Left ventricle myocardium inferior (tissue), 1 donor: ENCODE results near the gene TMC7. TPM values are rescaled to one million over a fixed set of nuclear protein-coding genes. Genes with fewer than 3 reads are reported as not detected.

Experiments used
- DNase-seq: peaks from one replicate; pipeline ENCODE4 v3.0.0-alpha.2; 2020
- H3K27ac ChIP-seq: fragments of 200-600 bp; replicated peaks from 2 replicates; pipeline ENCODE4 v1.8.0; 2021
- H3K27me3 ChIP-seq: fragments of 200-600 bp; 2 replicates; pipeline ENCODE4 v1.8.0; 2021; ENCODE audit warnings: low read depth
- H3K36me3 ChIP-seq: fragments of 200-600 bp; 2 replicates; pipeline ENCODE4 v1.8.0; 2021
- H3K4me1 ChIP-seq: fragments of 200-600 bp; 2 replicates; pipeline ENCODE4 v1.8.0; 2021
- H3K4me3 ChIP-seq: fragments of 200-600 bp; 2 replicates; pipeline ENCODE4 v1.8.0; 2021; ENCODE audit warnings: mild to moderate bottlenecking, moderate library complexity
- H3K9me3 ChIP-seq: fragments of 200-600 bp; replicated peaks from 2 replicates; pipeline ENCODE4 v1.8.0; 2021
- intact Hi-C: fragments of 100-400 bp; cut with micrococcal nuclease; formaldehyde crosslinking; loops from one replicate; pipeline ENCODE4 v1.11.0; 2022
- total RNA-seq: library from RNA; stranded (reverse); fragmentation: NEBNext Ultra II Directional; extraction: Animal tissue kit (Norgen Biotek cat#: 25700); gene quantifications from one replicate; pipeline ENCODE4 v1.2.1, GENCODE V29; 2021
- TF ChIP-seq, protein P1 (sequence below): fragments of 200-600 bp; IDR thresholded peaks from 2 replicates; pipeline ENCODE4 v1.8.0; 2021; ENCODE audit warnings: antibody characterized with exemption, mild to moderate bottlenecking, borderline replicate concordance
- donor health status: DM: no; HTN: yes; CAD: no; lungs with severe emphysema.

The TMC7 gene
- total RNA-seq, 1 donor from 2014 or later = 0.69 TPM

DNA sequence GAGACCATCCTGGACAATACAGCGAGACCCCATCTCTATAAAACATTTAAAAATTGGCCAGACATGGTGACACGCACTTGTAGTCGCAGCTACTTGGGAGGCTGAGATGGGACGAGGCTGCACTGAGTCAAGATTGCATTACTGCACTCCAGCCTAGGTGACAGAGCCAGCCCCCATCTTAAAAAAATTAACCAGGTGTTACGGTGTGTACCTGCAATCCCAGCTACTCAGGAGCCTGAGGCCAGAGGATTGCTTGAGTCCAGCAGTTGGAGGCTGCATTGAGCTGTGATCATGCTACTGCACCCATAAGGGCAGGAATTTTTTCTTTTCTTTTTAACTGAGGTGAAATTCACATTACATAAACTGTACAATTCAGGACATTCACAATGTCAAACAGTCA is 16.9 kb upstream of the TMC7 start:
- Histone ChIP-seq H3K27ac (no peak overlapping the region), H3K27me3 (no peaks in the 10 kb centered on the region), H3K4me3 (no peak overlapping the region), H3K36me3 (no peaks in the 10 kb centered on the region), H3K9me3 (no peaks in the 10 kb centered on the region), H3K4me1 (peaks cover 11% of the 10 kb centered on the region)
- no peak for DNase-seq
- intact Hi-C loops = loop anchor here (10.0 kb wide), 1 partner anchor 98 kb away; the partner anchor contains the start of gene COQ7
- TF ChIP-seq, protein P1, sequence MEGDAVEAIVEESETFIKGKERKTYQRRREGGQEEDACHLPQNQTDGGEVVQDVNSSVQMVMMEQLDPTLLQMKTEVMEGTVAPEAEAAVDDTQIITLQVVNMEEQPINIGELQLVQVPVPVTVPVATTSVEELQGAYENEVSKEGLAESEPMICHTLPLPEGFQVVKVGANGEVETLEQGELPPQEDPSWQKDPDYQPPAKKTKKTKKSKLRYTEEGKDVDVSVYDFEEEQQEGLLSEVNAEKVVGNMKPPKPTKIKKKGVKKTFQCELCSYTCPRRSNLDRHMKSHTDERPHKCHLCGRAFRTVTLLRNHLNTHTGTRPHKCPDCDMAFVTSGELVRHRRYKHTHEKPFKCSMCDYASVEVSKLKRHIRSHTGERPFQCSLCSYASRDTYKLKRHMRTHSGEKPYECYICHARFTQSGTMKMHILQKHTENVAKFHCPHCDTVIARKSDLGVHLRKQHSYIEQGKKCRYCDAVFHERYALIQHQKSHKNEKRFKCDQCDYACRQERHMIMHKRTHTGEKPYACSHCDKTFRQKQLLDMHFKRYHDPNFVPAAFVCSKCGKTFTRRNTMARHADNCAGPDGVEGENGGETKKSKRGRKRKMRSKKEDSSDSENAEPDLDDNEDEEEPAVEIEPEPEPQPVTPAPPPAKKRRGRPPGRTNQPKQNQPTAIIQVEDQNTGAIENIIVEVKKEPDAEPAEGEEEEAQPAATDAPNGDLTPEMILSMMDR = no peak

DNA sequence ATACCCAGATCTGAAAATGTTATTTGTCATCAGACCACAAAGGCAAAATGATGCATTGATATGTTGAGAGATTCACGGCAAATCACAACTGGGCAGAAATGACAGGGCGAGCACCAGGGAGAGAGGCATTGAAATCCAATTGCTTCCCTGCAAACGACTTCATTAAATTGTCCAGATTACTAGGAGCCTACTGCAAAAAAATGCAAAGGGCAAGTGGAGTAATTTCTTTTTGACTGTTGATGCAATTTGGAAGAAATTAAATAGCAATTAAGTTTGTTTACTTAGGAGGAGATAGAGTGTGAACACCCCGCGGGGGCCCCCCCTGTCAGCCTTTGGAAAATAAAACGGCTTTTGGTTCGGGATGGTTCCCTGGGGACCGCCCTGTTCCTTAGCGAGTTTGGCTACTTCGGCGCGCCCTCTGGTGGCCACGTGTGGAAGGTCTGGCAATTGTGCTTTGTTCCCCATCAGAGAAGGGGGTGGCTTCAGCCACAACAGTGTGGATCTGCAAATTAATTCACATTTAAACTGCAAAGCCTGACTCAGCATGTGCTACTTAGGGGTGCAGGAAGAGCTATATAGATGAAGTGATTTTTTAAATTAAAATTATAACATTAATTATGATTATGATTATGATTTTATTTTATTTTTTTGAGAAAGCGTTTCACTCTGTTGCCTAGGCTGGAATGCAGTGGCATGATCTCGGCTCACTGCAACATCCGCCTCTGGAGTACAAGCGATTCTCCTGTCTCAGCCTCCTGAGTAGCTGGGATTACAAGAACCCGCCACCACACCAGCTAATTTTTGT is 14.5 kb upstream of the TMC7 start:
- no peaks in the 10 kb centered on the region for H3K27me3 ChIP-seq
- no peak overlapping the region for H3K27ac ChIP-seq
- peak overlapping the region; percentile 56 for H3K4me3 ChIP-seq
- H3K9me3 ChIP-seq = no peaks in the 10 kb centered on the region
- H3K4me1 ChIP-seq = peaks cover 5% of the 10 kb centered on the region
- no peaks in the 10 kb centered on the region for H3K36me3 ChIP-seq
- intact Hi-C loops = loop anchor here (10.0 kb wide), 1 partner anchor 96 kb away; the partner anchor contains the start of gene COQ7
- peak; percentile 89 for DNase-seq
- TF ChIP-seq, protein P1 = peak; percentile 95

DNA sequence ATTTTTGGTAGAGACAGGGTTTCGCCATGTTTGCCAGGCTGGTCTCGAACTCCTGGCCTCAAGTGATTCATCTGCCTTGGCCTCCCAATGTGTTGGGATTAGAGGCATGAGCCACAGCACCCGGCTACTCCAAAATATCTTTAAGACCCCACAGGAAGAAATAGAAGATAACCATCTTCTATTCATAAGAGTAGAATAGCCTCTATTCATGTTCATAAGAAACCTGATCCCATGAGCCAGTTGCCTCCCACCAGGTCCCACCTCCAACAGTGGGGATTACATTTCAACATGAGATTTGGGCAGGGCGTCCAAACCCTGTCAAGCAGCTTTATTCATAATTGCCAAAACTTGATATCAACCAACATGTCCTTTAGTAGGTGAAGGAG is 13.9 kb upstream of the TMC7 start:
- Histone ChIP-seq H3K36me3 (no peaks in the 10 kb centered on the region), H3K27me3 (no peaks in the 10 kb centered on the region), H3K27ac (no peak overlapping the region), H3K4me3 (no peak overlapping the region), H3K4me1 (peaks cover 5% of the 10 kb centered on the region), H3K9me3 (no peaks in the 10 kb centered on the region)
- intact Hi-C loops = loop anchor here (10.0 kb wide), 1 partner anchor 95 kb away; the partner anchor contains the start of gene COQ7
- DNase-seq = no peak
- TF ChIP-seq, protein P1 = no peak

DNA sequence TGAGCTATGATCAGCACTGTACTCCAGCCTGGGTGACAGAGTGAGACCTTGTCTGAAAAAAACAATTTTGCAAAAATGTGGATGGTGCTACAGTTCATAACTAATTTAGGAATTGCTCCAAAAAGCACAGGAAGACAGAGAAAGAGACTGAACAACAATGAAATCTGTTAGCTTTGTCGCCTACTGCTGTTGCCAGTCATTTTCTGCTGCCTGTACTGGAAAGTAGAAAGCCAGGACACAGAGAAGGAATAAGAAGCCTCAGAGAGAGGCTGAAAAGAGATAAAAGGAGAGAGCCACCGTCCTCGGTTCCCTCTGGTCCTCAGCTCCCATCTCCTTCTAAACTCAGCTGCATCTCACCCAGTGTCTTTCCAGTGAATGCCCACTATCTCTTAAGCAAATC is 8.6 kb upstream of the TMC7 start:
- Histone ChIP-seq H3K36me3 (no peaks in the 10 kb centered on the region), H3K4me1 (no peaks in the 10 kb centered on the region), H3K4me3 (no peak overlapping the region), H3K27ac (no peak overlapping the region), H3K27me3 (peaks cover 29% of the 10 kb centered on the region), H3K9me3 (no peaks in the 10 kb centered on the region)
- TF ChIP-seq, protein P1 = no peak
- DNase-seq = no peak
- intact Hi-C loops = no loop called here

DNA sequence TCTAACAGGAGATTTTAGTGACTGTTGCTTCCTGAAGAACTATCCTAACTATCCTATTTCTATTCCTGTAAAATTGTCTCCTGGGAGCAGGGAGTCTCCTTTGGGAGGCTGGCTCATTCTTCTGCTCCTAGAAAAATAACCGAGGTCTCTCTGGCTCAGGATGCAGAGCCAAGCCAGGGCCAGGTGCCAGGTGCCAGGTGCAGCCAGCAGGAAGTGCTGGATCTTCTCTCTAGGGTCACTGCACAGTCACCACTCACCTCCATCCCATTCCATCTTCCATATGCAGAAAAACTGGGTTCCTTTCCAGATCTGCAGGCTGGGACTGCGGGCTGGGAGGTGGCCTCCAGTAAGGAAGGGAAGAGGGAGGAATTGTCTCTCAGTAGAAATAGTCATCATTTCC is 3.8 kb upstream of the TMC7 start:
- Histone ChIP-seq H3K27ac (no peak overlapping the region), H3K36me3 (no peaks in the 10 kb centered on the region), H3K9me3 (no peaks in the 10 kb centered on the region), H3K4me3 (no peak overlapping the region), H3K27me3 (peaks cover 29% of the 10 kb centered on the region), H3K4me1 (peaks cover 10% of the 10 kb centered on the region)
- DNase-seq = no peak
- intact Hi-C loops = no loop called here
- TF ChIP-seq, protein P1 = no peak
